Measurements from ENCODE around the gene GALNT9. TPM values are rescaled to one million over a fixed set of nuclear protein-coding genes. Genes with fewer than 3 reads are reported as not detected.
"Not testable (repeated sequence)": the region's sequence is repeated elsewhere in the genome, so short reads cannot be mapped to it uniquely, and the experiment has no call there.

GALNT9 gene
- total RNA-seq, 6 experiments from 2014 or later = not detected

DNA sequence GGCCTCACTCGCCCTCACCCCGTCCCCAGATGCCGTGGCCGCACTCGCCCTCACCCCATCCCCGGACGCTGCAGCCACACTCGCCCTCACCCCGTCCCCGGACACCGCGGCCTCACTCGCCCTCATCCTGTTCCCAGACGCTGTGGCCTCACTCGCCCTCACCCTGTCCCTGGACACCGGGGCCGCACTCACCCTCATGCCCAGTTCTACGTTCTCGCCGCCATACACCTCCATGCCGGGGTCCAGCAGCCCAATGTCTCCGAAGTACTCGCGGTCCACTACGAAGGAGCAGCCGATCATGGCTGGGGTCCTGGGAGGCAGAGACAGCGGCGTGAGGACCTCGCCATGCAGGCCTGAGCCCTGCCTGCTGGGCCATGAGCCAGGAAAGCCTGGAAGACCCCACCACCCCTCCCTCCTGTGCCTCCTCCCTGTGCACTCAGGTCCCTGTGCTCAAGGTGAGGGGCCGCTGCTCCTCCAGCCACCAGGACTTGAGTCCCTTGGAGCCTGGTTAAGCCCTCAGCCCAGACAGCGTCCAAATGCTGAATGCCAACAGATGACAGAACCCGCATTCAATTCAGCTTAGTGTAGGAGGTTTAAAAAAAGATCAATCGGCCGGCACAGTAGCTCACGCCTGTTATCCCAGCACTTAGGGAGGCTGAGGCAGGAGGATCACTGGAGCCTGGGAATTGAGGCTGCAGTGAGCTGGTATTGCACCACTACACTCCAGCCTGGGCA is 81.5 kb downstream of the GALNT9 start:
- H3K27ac Mint-ChIP-seq = no peak overlapping the region
- DNase-seq = no peak
- peaks cover 22% of the 10 kb centered on the region for H3K27me3 Mint-ChIP-seq (ENCODE audit: insufficient read depth)
- H3K9me3 Mint-ChIP-seq = peaks cover 8% of the 10 kb centered on the region
- no peak overlapping the region for H3K4me3 Mint-ChIP-seq
- TF ChIP-seq, protein P1, sequence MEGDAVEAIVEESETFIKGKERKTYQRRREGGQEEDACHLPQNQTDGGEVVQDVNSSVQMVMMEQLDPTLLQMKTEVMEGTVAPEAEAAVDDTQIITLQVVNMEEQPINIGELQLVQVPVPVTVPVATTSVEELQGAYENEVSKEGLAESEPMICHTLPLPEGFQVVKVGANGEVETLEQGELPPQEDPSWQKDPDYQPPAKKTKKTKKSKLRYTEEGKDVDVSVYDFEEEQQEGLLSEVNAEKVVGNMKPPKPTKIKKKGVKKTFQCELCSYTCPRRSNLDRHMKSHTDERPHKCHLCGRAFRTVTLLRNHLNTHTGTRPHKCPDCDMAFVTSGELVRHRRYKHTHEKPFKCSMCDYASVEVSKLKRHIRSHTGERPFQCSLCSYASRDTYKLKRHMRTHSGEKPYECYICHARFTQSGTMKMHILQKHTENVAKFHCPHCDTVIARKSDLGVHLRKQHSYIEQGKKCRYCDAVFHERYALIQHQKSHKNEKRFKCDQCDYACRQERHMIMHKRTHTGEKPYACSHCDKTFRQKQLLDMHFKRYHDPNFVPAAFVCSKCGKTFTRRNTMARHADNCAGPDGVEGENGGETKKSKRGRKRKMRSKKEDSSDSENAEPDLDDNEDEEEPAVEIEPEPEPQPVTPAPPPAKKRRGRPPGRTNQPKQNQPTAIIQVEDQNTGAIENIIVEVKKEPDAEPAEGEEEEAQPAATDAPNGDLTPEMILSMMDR (IDR thresholded peaks at IDR 0.05) = no peak
- peaks cover 6% of the 10 kb centered on the region; the same call in 1 of the 2 replicates for H3K36me3 Mint-ChIP-seq (ENCODE audit: low read depth)
- H3K4me1 Mint-ChIP-seq (ENCODE audit: low read depth) = no peaks in the 10 kb centered on the region

GRCh38 chr12:132246997-132247717 is 82.2 kb downstream of the GALNT9 start:
- H3K27ac Mint-ChIP-seq = no peak overlapping the region
- DNase-seq = no peak
- TF ChIP-seq, protein P1 (IDR thresholded peaks at IDR 0.05) = no peak
- H3K27me3 Mint-ChIP-seq (ENCODE audit: insufficient read depth) = peaks cover 21% of the 10 kb centered on the region
- H3K4me1 Mint-ChIP-seq (ENCODE audit: low read depth) = no peaks in the 10 kb centered on the region
- H3K4me3 Mint-ChIP-seq = no peak overlapping the region
- H3K9me3 Mint-ChIP-seq = peaks cover 8% of the 10 kb centered on the region
- H3K36me3 Mint-ChIP-seq (ENCODE audit: low read depth) = peaks cover 6% of the 10 kb centered on the region; the same call in 1 of the 2 replicates

DNA sequence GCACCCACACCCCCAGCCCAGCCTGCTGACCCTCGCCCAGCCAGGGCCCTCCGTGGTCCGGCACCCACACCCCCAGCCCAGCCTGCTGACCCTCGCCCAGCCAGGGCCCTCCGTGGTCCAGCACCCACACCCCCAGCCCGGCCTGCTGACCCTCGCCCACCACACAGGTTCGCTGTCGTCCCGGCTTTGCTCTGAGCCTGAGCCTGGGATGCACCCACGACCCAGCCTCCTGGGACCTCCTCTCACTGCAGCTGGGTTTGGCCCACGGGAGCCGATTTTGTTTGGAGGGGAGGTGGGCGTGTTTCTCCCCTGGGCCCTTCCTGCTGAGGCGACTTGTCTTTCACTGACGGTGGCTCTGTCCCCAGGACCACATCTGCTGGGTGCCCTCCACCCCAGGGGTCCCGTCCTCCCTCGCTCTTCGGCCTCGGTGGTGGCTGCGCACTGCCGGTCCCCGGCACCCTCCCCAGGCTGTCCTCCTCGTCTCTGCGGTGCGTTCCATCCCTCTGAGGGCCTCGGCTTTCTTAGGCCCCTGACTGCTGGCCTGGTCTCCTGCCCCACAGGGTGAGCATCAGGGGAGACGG is 83.8 kb downstream of the GALNT9 start:
- H3K9me3 Mint-ChIP-seq = peaks cover 8% of the 10 kb centered on the region
- no peaks in the 10 kb centered on the region for H3K4me1 Mint-ChIP-seq (ENCODE audit: low read depth)
- H3K36me3 Mint-ChIP-seq (ENCODE audit: low read depth) = peaks cover 6% of the 10 kb centered on the region; the same call in 1 of the 2 replicates
- TF ChIP-seq, protein P1 (IDR thresholded peaks at IDR 0.05) = no peak
- no peak overlapping the region for H3K27ac Mint-ChIP-seq
- peaks cover 19% of the 10 kb centered on the region for H3K27me3 Mint-ChIP-seq (ENCODE audit: insufficient read depth)
- no peak overlapping the region for H3K4me3 Mint-ChIP-seq
- DNase-seq = no peak

GRCh38 chr12:132244724-132245295 is 84.6 kb downstream of the GALNT9 start:
- TF ChIP-seq, protein P1 (IDR thresholded peaks at IDR 0.05) = no peak
- Mint-ChIP-seq H3K9me3 (peaks cover 9% of the 10 kb centered on the region), H3K27me3 (ENCODE audit: insufficient read depth) (peaks cover 19% of the 10 kb centered on the region), H3K4me1 (ENCODE audit: low read depth) (no peaks in the 10 kb centered on the region), H3K27ac (no peak overlapping the region), H3K4me3 (no peak overlapping the region), H3K36me3 (ENCODE audit: low read depth) (peaks cover 6% of the 10 kb centered on the region; the same call in 1 of the 2 replicates)
- no peak for DNase-seq

GRCh38 chr12:132243596-132244310 is 85.6 kb downstream of the GALNT9 start:
- Mint-ChIP-seq H3K4me1 (ENCODE audit: low read depth) (no peaks in the 10 kb centered on the region), H3K27me3 (ENCODE audit: insufficient read depth) (peaks cover 19% of the 10 kb centered on the region), H3K4me3 (no peak overlapping the region), H3K27ac (no peak overlapping the region), H3K9me3 (peaks cover 20% of the 10 kb centered on the region), H3K36me3 (ENCODE audit: low read depth) (peaks cover 6% of the 10 kb centered on the region; the same call in 1 of the 2 replicates)
- TF ChIP-seq, protein P1 (IDR thresholded peaks at IDR 0.05) = no peak
- DNase-seq = no peak

- H3K36me3 Mint-ChIP-seq (ENCODE audit: low read depth); H3K4me3 Mint-ChIP-seq; H3K27ac Mint-ChIP-seq; H3K4me1 Mint-ChIP-seq (ENCODE audit: low read depth); DNase-seq: not testable (repeated sequence)
- Mint-ChIP-seq H3K27me3 (ENCODE audit: insufficient read depth) (peaks cover 13% of the 10 kb centered on the region), H3K9me3 (peaks cover 21% of the 10 kb centered on the region)
Observed at GRCh38 chr12:132243171-132243570, 86.2 kb downstream of the GALNT9 start.

- H3K9me3 Mint-ChIP-seq = peaks cover 36% of the 10 kb centered on the region
- H3K36me3 Mint-ChIP-seq (ENCODE audit: low read depth); DNase-seq; H3K27me3 Mint-ChIP-seq (ENCODE audit: insufficient read depth); H3K4me3 Mint-ChIP-seq; H3K4me1 Mint-ChIP-seq (ENCODE audit: low read depth); H3K27ac Mint-ChIP-seq: not testable (repeated sequence)
Observed at GRCh38 chr12:132240669-132241007, 88.8 kb downstream of the GALNT9 start.
